Hepatocyte (in vitro differentiated cells): ENCODE results near the gene TFPI2.

Experiments used
- CTCF ChIP-seq: fragments of 200-600 bp; sonication (generic); IDR thresholded peaks from 2 replicates; pipeline ENCODE4 v1.5.1; 2016; ENCODE audit warnings: antibody characterized with exemption, mild to moderate bottlenecking; ENCODE audit not compliant: poor library complexity
- EZH2phosphoT487 ChIP-seq: fragments of 200-600 bp; sonication (generic); IDR thresholded peaks from one replicate; pipeline ENCODE4 v1.6.1; 2018; ENCODE audit warnings: antibody characterized with exemption, mild to moderate bottlenecking, low read depth, moderate library complexity; ENCODE audit not compliant: unreplicated experiment, severe bottlenecking

- TF ChIP-seq CTCF (no peak), EZH2phosphoT487 (no peak)
Observed at GRCh38 chr7:93910076-93910994, 19.8 kb upstream of the TFPI2 start.
